Sigmoid colon (tissue), 7 donors: Measurements from ENCODE around the gene LAMA3. TPM values are rescaled to one million over a fixed set of nuclear protein-coding genes. Genes with fewer than 3 reads are reported as not detected.

ENCODE experiments used
- DNase-seq: peaks from one replicate; pipeline ENCODE4 v3.0.0-alpha.2; 2019
- H3K27ac ChIP-seq, 4 donors: fragments of 200-600 bp; sonication (generic); one replicate each; pipeline ENCODE4 v1.5.1; 2016 to 2019; ENCODE audit warnings: mild to moderate bottlenecking in 1 of 4
- H3K27me3 ChIP-seq, 3 donors: fragments of 200-600 bp; sonication (generic); one replicate each; pipeline ENCODE4 v1.5.1; 2019; ENCODE audit warnings: mild to moderate bottlenecking in 1 of 3
- H3K36me3 ChIP-seq, 4 donors: fragments of 200-600 bp; sonication (generic); one replicate each; pipeline ENCODE4 v1.5.1; 2016 to 2019
- H3K4me1 ChIP-seq, 4 donors: fragments of 200-600 bp; sonication (generic); one replicate each; pipeline ENCODE4 v1.5.1; 2017 to 2019
- H3K4me3 ChIP-seq, 4 donors: fragments of 200-600 bp; sonication (generic); one replicate each; pipeline ENCODE4 v1.5.1; 2017 to 2019; ENCODE audit warnings: mild to moderate bottlenecking in 2 of 4, moderate library complexity in 1 of 4
- H3K9me3 ChIP-seq, 4 donors: fragments of 200-600 bp in 3 of 4; sonication (generic) in 3 of 4; one replicate each; pipeline versions ENCODE4 v1.5.1 to v1.6.1; 2013 to 2019
- EP300 ChIP-seq, 4 donors: sonication (generic); formaldehyde crosslinking; IDR thresholded peaks; one replicate each; pipeline ENCODE4 v1.6.1; 2017; ENCODE audit warnings: antibody characterized with exemption in 4 of 4
- POLR2A ChIP-seq, 2 donors: fragments of 450-650 bp; IDR thresholded peaks; one replicate each; pipeline ENCODE4 v1.6.1; 2016; ENCODE audit warnings: antibody characterized with exemption in 2 of 2, mild to moderate bottlenecking in 2 of 2, moderate library complexity in 2 of 2
- POLR2AphosphoS5 ChIP-seq, 4 donors: sonication (generic); formaldehyde crosslinking; IDR thresholded peaks; one replicate each; pipeline ENCODE4 v1.6.1; 2017; ENCODE audit warnings: antibody characterized with exemption in 4 of 4
- WGBS, 2 donors: extraction: QIAGEN DNeasy Blood & Tissue Kit; methylation state at CpG; one replicate each; pipeline ENCODE4 v1.1.7; 2013; 5-methylcytosine and 5-hydroxymethylcytosine counted together
- intact Hi-C: fragments of 100-400 bp; cut with DNase I; formaldehyde crosslinking; loops from one replicate; pipeline ENCODE4 v1.15.1; 2023
- polyA plus RNA-seq, 3 donors: library from polyadenylated mRNA; stranded (reverse); fragments of 200-250 nt; gene quantifications; one replicate each; pipeline ENCODE4 v1.2.3, GENCODE V29; 2013
- total RNA-seq, 4 donors: library from RNA; depleted of rRNA; stranded (reverse); fragments of >200 nt; gene quantifications; one replicate each; pipeline ENCODE4 v1.1.0, GENCODE V29; 2016
- TF ChIP-seq, protein P1 (sequence below), 4 experiments: fragments of 450-650 bp in 3 of 4; fragments of 200-600 bp in 1 of 4; IDR thresholded peaks; one replicate each; pipeline ENCODE4 v1.5.1; 2016 to 2019; ENCODE audit warnings: antibody characterized with exemption in 4 of 4, mild to moderate bottlenecking in 3 of 4, moderate library complexity in 2 of 4
- donor health status: healthy with polysubstance abuse.
- donor health status: Bipolar disorder and iron deficiency.
- donor health status: healthy.

Gene LAMA3
- total and polyA plus RNA-seq, 7 donors, result 6.0 to 19.9 (median 14.1) TPM

DNA sequence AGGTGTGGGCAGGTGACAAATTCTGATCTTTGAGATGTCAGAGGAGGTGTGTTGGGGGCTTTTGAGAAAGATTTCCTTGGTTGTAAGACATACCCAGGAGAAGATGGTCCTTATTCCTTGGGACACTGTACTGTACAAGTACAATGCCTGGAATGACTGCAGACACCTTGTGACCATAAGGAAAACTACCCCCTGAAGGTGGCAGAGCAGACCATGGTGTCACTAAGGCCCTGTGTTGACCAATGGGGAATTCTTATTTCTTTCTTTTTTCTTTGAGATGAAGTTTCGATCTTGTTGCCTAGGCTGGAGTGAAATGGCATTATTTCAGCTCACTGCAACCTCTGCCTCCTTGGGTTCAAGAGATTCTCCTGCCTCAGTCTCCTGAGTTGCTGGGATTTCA lies 22.1 kb upstream of the LAMA3 start:
- WGBS, 2 donors, result 94 to 97% methylated on average over 1 of the region's 1 CpG
- no peaks in the 10 kb centered on the region for H3K36me3 ChIP-seq
- DNase-seq, result no peak
- no peaks in the 10 kb centered on the region for H3K9me3 ChIP-seq
- peaks cover 0 to 34% (median 10%) of the 10 kb centered on the region in 3 donors for H3K27me3 ChIP-seq
- peaks cover 0 to 13% (median 8%) of the 10 kb centered on the region in 4 donors for H3K4me1 ChIP-seq
- H3K4me3 ChIP-seq, result no peak overlapping the region
- H3K27ac ChIP-seq, result no peak overlapping the region
- TF ChIP-seq EP300 (IDR thresholded peaks at IDR 0.05) (no peak), POLR2A (IDR thresholded peaks at IDR 0.05) (no peak), POLR2AphosphoS5 (IDR thresholded peaks at IDR 0.05) (no peak)
- TF ChIP-seq, protein P1, sequence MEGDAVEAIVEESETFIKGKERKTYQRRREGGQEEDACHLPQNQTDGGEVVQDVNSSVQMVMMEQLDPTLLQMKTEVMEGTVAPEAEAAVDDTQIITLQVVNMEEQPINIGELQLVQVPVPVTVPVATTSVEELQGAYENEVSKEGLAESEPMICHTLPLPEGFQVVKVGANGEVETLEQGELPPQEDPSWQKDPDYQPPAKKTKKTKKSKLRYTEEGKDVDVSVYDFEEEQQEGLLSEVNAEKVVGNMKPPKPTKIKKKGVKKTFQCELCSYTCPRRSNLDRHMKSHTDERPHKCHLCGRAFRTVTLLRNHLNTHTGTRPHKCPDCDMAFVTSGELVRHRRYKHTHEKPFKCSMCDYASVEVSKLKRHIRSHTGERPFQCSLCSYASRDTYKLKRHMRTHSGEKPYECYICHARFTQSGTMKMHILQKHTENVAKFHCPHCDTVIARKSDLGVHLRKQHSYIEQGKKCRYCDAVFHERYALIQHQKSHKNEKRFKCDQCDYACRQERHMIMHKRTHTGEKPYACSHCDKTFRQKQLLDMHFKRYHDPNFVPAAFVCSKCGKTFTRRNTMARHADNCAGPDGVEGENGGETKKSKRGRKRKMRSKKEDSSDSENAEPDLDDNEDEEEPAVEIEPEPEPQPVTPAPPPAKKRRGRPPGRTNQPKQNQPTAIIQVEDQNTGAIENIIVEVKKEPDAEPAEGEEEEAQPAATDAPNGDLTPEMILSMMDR (IDR thresholded peaks at IDR 0.05), result no peak
- intact Hi-C loops, result no loop called here

DNA sequence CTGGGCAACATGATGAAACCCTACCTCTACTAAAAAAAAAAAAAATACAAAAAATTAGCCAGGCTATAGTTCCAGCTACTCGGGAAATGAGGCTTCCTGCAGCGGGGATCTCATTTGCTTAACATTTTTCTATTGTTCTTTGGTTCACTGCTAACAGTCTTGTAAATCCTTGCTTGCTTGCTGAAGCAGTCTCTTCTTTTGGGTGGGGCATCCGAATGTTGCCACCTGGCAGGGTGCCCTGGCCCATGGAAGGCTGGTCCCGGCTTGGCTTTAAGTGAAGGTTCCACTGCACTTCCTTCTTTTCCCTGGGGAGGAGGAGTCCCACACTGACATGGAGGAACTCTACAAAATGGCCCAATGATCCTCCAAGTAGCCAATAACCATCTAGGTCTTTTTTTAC lies 20.5 kb upstream of the LAMA3 start:
- no peak overlapping the region for H3K4me3 ChIP-seq
- intact Hi-C loops, result no loop called here
- no peaks in the 10 kb centered on the region for H3K36me3 ChIP-seq
- TF ChIP-seq POLR2A (IDR thresholded peaks at IDR 0.05), result no peak
- no peak for TF ChIP-seq POLR2AphosphoS5 (IDR thresholded peaks at IDR 0.05)
- TF ChIP-seq, protein P1 (IDR thresholded peaks at IDR 0.05), result no peak
- no peak for TF ChIP-seq EP300 (IDR thresholded peaks at IDR 0.05)
- peaks cover 0 to 18% (median under 1%) of the 10 kb centered on the region in 3 donors for H3K27me3 ChIP-seq
- H3K27ac ChIP-seq, result no peak overlapping the region
- DNase-seq, result peak; percentile 37
- H3K4me1 ChIP-seq, result no peaks in the 10 kb centered on the region
- H3K9me3 ChIP-seq, result no peaks in the 10 kb centered on the region
- 9 to 51% methylated on average over 4 of the region's 4 CpGs for WGBS, 2 donors

DNA sequence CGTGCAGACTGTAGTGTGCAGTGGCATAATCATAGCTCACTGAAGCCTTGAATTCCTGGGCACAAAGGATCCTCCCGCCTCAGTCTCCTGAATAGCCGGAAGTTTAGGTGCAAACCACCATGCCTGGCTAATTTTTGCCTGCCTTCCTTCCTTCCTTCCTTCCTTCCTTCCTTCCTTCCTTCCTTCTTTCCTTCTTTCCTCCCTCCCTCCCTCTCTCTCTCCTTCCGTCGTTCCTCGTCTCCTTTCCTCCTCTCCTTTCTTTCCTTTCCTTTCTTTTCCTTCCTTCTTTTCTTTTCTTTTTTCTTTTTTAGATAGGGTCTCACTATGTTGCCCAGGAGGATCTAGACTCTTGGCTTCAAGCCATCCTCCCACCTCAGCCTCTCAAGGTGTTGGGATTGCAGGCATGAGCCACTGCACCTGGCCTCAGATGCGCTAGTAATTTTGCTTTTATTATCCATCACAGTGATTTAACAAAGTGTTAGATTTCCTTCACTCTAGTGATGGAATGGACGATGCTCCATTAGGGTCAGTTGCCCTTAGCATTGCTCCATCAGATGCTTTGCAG lies 20.0 kb upstream of the LAMA3 start:
- no peak overlapping the region for H3K27ac ChIP-seq
- WGBS, 2 donors, result 86 to 87% methylated on average over 8 of the region's 8 CpGs
- peak; percentile 13 for DNase-seq
- intact Hi-C loops, result no loop called here
- no peaks in the 10 kb centered on the region for H3K9me3 ChIP-seq
- H3K27me3 ChIP-seq, result peaks cover 0 to 12% (median 0%) of the 10 kb centered on the region in 3 donors
- no peaks in the 10 kb centered on the region for H3K4me1 ChIP-seq
- H3K36me3 ChIP-seq, result no peaks in the 10 kb centered on the region
- H3K4me3 ChIP-seq, result no peak overlapping the region
- no peak for TF ChIP-seq POLR2A (IDR thresholded peaks at IDR 0.05)
- no peak for TF ChIP-seq POLR2AphosphoS5 (IDR thresholded peaks at IDR 0.05)
- TF ChIP-seq, protein P1 (IDR thresholded peaks at IDR 0.05), result no peak
- no peak for TF ChIP-seq EP300 (IDR thresholded peaks at IDR 0.05)

DNA sequence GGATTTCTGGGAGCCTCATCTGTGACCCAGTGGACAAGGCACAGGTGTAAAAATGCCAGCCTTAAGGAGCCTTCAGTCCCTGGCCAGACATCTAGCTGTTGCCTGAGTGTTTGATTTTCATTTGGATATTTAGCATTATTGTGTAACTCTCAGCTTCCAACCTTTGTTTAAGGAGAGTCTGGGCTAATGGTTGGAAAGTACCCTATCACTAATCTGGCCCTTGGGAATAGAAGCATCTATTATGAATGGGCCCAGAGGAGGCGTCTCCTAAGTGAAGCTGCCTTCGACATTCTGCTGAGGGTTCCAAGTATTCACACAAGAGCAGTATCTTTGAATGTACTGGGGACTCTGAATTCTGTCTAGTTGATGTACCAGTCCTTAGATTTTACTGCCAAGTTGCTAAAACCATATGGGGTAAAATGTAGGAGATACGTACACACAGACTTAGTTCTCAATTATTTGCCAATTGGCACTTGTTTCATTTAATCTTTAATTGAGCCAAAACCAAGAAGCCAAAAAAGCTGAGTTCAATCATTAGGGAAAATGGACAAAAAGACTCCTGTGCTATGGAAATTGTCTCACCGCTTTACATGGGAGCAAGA lies 19.3 kb upstream of the LAMA3 start:
- Histone ChIP-seq H3K4me1 (no peaks in the 10 kb centered on the region), H3K9me3 (no peaks in the 10 kb centered on the region), H3K27me3 (peaks cover 0 to 6% (median 0%) of the 10 kb centered on the region in 3 donors), H3K27ac (no peak overlapping the region), H3K4me3 (no peak overlapping the region), H3K36me3 (no peaks in the 10 kb centered on the region)
- TF ChIP-seq, protein P1 (IDR thresholded peaks at IDR 0.05), result no peak
- no peak for TF ChIP-seq POLR2AphosphoS5 (IDR thresholded peaks at IDR 0.05)
- TF ChIP-seq EP300 (IDR thresholded peaks at IDR 0.05), result no peak
- no peak for TF ChIP-seq POLR2A (IDR thresholded peaks at IDR 0.05)
- DNase-seq, result no peak
- WGBS, 2 donors, result 92 to 95% methylated on average over 4 of the region's 4 CpGs
- intact Hi-C loops, result no loop called here
